Endometrial microvascular endothelial cells (primary cell): ENCODE measurements around the gene TRIM41. TPM values are rescaled to one million over a fixed set of nuclear protein-coding genes. Genes with fewer than 3 reads are reported as not detected.
"Not testable (repeated sequence)": the region's sequence is repeated elsewhere in the genome, so short reads cannot be mapped to it uniquely, and the experiment has no call there.

ENCODE experiments used
- in situ Hi-C: cut with HindIII; loops from 2 replicates; pipeline ENCODE4 v1.10.0; 2017; ENCODE audit warnings: low sequenced_read_pairs, low pct_unique_long_range_greater_than_20kb; ENCODE audit errors: inconsistent ontology term
- total RNA-seq: library from RNA; depleted of rRNA; stranded (reverse); fragments of >200 nt; gene quantifications from one replicate; pipeline ENCODE4 v1.2.3, GENCODE V29; 2015; ENCODE audit errors: inconsistent ontology term

The TRIM41 gene
- total RNA-seq, result 9.8 TPM

DNA sequence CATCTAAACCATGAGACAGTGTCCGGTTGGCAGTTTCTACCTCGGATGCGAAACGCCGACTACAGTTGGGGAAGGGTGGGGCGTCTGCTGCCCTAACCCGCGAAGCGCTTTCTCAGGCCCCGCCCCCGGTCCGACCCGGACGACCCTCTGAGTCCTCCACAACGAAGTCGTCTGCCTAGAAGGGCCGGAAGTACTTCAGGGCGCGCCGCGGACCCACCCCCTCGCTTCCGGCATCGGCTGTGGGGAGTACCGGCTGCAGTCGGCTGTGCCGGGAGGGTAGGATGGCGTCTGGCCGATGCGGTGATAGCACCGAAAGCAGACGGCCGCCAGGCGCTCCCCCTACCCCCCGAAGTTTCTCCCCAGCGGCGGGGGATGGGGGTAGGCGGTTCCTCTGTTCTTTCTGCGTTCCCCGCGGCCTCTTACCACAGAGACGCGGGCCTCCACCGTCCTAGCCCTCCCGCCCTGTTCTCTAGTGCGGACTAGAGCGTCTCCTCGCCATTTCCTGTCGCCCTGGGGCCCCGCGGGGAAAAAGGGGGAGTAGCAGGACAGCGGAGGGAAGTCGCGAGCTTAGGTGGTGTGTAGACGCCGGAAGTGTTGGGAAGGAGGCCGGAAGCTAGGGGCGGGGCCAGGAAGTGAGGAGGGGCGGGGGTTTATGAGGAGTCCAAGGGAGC is at the start of gene TRIM41:
TRIM41 (plus strand) TSS at position 224 of the 671 bp plus-strand sequence. CDS start 719 bp downstream, outside the sequence.
- in situ Hi-C loops, result no loop called here

GRCh38 chr5:181173420-181174342 is 49.4 kb upstream of the TRIM41 start:
- in situ Hi-C loops, result no loop called here

DNA sequence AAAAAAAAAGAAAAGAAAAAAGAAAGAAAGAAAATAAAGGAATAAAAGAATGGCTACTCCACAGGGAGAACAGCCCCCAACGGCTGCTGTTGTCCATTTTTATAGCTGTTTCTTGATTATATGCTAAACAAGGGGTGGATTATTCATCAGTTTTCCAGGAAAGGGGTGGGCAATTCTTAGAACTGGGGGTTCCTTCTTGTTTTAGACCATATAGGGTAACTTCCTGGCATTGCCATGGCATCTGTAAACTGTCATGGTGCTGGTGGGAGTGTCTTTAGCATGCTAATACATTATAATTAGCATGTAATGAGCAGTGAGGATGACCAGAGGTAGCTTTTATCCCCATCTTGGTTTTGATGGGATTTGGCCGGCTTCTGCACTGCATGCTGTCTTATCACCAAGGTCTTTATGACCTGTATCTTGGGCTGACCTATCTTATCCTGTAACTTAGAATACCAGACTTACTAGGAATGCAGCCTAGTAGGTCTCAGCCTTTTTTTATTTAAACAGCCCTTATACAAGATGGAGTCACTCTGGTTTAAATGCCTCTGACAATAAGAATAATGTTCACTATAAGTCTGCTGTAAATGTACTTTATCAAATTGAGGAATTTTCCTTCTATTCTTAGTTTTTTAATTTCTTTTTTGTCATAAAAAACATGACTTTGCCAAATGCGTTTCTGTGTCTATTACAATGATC is 46.7 kb upstream of the TRIM41 start:
- in situ Hi-C loops, result no loop called here

GRCh38 chr5:181177559-181177958 is 45.5 kb upstream of the TRIM41 start:
- in situ Hi-C loops, result not testable (repeated sequence)

- in situ Hi-C loops, result no loop called here
Measured at GRCh38 chr5:181181650-181182565, 41.2 kb upstream of the TRIM41 start.

DNA sequence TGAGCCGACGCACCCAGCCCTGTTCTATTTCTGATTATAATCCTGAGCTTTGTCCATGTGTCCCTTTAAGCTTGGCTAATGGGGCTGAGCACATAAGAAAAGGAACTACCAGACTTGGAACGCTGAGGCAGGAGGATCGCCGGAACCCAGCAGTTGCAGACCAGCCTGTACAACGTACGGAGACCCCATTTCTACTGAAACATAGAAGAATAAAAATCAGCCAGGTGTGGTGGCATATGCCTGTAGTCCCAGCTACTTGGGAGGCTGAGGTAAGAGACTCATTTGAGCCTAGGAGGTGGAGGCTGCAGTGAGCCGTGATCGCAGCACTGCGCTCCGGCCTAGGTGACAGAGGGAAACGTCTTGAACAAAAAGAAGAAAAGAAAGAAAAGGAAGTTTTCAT is 40.4 kb upstream of the TRIM41 start:
- in situ Hi-C loops, result no loop called here

DNA sequence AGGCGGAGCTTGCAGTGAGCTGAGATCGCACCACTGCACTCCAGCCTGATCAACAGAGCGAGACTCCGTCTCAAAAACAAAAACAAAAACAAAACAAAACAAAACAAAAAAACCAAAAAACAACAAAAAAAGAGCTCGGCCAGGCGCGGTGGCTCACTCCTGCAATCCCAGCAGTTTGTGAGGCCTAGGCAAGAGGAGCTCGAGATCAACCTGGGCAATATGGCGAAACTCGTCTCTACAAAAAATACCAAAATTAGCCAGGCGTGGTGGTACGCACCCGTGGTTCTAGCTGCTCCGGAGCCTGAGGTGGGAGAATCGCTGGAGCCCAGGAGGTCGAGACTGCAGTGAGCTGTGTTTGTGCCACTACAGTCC is 38.2 kb upstream of the TRIM41 start:
- in situ Hi-C loops, result no loop called here

DNA sequence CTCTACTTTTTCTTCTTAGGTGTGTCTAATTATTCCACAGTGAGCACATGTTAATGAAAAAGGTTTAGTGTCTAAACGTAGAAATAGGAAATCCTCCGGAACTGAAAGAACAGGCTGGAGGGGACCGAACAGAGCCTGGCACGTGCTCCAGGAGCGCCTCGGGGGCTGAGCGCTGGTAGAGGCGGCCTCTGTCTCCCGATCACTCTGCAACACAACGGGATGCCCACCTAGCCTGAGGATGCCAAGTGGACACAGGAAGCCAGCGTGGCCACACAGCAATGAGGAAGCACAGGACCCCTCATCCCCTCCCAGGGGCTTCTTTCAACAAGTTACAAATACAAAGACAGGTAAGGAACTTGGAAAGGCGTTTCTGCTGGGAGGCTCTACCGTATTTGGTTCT is 37.5 kb upstream of the TRIM41 start:
- in situ Hi-C loops, result no loop called here

- in situ Hi-C loops, result no loop called here
Measured at GRCh38 chr5:181186022-181186421, 37.1 kb upstream of the TRIM41 start.

DNA sequence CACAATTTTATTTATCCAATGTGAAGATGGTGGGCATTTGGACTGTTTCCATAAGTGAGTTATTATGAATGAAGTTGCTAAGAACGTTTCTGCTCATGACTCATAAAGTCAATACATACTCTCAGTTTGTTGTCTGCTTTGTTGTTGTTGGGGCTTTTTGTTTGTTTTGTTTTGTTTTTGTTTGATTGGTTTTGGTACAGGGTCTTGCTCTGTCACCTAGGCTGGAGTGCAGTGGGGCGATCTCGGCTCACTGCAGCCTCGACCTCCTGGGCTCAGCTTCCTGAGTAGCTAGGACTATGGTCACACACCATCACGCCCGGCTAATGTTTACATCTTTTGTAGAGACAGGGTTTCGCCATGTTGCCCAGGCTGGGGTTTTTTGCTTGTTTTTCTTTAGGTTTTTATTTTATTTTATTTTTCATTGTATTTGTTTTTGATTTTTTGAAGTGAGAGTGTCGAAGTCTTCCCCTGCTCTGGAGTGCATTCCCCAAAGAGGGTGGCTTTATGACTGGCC is 36.0 kb upstream of the TRIM41 start:
- in situ Hi-C loops, result no loop called here

DNA sequence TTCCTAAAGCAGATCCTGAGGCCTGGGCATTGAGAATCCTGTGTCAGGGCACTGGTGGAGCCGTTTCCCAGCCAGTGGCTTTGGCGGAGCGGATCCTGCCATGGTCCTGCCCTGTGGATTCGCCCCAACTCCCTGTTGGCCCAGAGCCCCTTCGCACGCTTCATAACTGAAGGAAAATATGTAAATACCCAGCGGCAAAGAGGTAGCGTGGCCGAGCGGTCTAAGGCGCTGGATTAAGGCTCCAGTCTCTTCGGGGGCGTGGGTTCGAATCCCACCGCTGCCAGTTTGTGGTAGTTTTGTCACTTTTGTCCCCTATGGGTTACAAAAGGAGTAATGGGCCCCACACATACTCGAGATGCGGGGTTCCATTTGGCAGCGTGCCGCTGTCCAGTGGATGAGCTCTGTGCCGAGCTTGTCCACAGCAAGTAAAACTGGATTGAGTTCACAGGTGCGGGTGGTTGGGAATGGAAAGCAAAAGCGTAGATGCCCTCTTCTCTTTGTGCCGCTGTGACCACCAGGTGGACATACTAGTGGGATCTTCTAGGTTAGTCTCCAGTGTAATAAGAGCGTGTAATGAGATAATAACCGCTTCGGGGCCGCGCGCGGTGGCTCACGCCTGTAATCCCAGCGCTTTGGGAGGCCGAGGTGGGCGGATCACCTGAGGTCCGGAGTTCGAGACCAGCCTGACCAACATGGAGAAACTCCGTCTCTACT is 35.4 kb upstream of the TRIM41 start:
- in situ Hi-C loops, result no loop called here

- in situ Hi-C loops, result no loop called here
Measured at GRCh38 chr5:181188700-181189362, 34.2 kb upstream of the TRIM41 start.

DNA sequence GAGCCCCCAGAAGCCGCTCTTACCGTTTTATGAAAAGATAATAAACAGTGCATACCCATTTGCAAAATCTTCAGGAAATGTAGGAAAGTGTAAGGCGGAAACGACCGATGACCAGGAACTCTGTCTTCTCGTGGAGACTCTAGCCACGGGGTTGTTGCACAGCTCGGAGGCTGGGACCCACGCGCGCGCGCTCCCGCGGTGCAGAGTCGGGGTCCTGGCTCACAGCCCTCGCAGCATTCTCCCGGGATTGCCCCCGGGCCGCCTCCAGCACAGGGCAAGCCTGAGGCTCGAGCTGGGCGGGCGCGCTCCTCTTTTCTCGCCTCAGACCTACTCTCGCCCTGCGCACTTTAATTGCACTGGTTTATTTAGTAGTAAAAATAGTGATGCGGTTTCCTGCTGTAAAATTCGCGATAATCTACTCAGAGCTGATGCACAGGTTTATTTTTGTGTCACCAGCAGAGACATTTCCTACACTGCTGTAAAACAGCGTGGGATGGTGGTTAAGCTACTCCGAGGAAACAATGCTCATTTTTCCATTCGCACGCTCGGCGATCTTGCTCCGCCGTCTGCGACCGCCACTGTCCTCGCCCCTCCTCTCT is 33.6 kb upstream of the TRIM41 start:
- in situ Hi-C loops, result no loop called here

DNA sequence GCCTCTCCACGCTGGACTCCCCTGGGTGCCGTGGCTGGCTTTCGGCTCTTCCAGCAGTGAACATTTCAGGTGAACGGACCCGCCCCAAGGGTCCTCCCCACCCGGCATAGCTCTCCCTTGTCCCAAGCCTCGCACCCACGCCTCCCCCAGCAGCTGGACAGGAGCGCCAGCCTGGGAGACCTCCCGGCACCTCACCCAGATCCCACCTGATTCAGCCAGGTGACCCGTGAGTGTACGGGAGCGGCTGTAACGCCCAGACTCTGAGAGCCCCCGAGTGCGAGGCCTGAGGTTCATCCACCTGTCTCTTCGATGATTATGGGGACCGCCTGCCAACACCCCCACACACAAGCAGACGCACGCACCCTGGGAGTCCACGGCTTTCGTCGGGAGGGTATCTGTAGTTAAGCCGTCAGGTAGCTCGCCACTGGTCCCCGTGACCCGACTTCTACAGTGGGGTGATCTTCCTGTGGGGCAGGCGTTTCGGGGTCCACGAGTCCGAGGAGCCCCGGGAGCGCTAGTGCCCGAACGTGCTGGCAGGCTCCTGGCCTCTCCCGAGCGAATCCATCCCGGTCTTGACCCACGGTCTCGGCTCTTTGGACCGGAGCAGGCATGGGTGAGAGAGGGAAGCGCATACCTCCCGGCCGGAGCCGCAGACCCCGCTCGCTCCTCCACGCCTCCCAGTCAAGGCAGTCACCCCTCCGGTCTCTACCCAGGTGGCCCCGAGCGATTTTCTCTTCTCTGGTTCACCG is 32.9 kb upstream of the TRIM41 start:
- in situ Hi-C loops, result no loop called here

- in situ Hi-C loops, result no loop called here
Measured at GRCh38 chr5:181190711-181191525, 32.2 kb upstream of the TRIM41 start.
